ENCODE results near the gene HMOX2. TPM values are rescaled to one million over a fixed set of nuclear protein-coding genes. Genes with fewer than 3 reads are reported as not detected.

HMOX2 gene
- total and polyA plus RNA-seq, 8 donors = 12.8 to 29.6 (median 19.8) TPM

GRCh38 chr16:4512473-4512872 lies 36.3 kb downstream of the HMOX2 start:
- H3K4me1 ChIP-seq = peaks cover 0 to 10% (median 0%) of the 10 kb centered on the region in 3 donors
- no peak for FAIRE-seq
- intact Hi-C loops (cut with DNase I) = loop anchor here in 2 of 3 donors (5.0 to 10.0 kb wide), 3 partner anchors 35 to 72 kb away; no protein-coding TSS in a partner anchor

GRCh38 chr16:4513086-4513860 lies 37.1 kb downstream of the HMOX2 start:
- Histone ChIP-seq H3K27me3 (no peaks in the 10 kb centered on the region), H3K4me1 (peaks cover 0 to 10% (median 0%) of the 10 kb centered on the region in 3 donors), H3K27ac (no peak overlapping the region), H3K9me3 (no peaks in the 10 kb centered on the region), H3K36me3 (peaks cover 3 to 29% (median 9%) of the 10 kb centered on the region in 3 donors), H3K4me3 (no peak overlapping the region)
- no peak for TF ChIP-seq CTCF (IDR thresholded peaks at IDR 0.05)
- intact Hi-C loops (cut with DNase I) = loop anchor here in 2 of 3 donors (5.0 to 10.0 kb wide), 3 partner anchors 34 to 72 kb away; no protein-coding TSS in a partner anchor
- peak in 2 of 6 donors; percentile 44 to 72 for DNase-seq
- 79% methylated on average over 19 of the region's 19 CpGs for WGBS, 2 donors
- peak in 1 of 4 donors; percentile 1 for ATAC-seq
- FAIRE-seq = no peak

More at GRCh38 chr16:4512473-4512872, 36.3 kb downstream of the HMOX2 start:
- Histone ChIP-seq H3K27me3 (no peaks in the 10 kb centered on the region), H3K9me3 (no peaks in the 10 kb centered on the region), H3K36me3 (peaks cover 3 to 37% (median 13%) of the 10 kb centered on the region in 3 donors), H3K27ac (no peak overlapping the region), H3K4me3 (no peak overlapping the region)
- no peak for ATAC-seq
- WGBS, 2 donors = 91 to 93% methylated on average over 10 of the region's 10 CpGs
- no peak for DNase-seq
- no peak for TF ChIP-seq CTCF (IDR thresholded peaks at IDR 0.05)

DNA sequence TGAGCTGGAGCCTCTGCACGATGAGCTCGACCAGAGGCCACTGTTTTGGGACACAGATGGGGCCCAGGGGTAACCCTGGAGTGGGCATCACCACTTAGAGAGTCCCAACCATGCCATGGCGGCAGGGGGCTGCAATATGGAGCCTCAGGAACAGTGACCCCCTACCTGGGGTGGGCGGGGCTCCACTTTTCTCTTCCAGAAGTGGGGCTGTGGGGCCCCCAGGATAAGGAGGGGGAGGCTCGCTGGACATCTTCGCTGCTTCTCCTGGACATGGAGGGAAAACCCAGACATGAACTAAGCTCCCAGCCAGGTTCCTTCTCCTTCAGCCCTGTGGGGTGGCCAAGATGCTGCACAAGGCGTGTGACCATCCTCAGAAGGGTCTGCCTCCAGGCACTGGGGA lies 37.7 kb downstream of the HMOX2 start:
- Histone ChIP-seq H3K27me3 (no peaks in the 10 kb centered on the region), H3K4me1 (peaks cover 0 to 10% (median 0%) of the 10 kb centered on the region in 3 donors), H3K4me3 (no peak overlapping the region), H3K27ac (no peak overlapping the region), H3K36me3 (peaks cover 3 to 25% (median 5%) of the 10 kb centered on the region in 3 donors), H3K9me3 (no peaks in the 10 kb centered on the region)
- intact Hi-C loops (cut with DNase I) = loop anchor here in 2 of 3 donors (5.0 to 10.0 kb wide), 3 partner anchors 33 to 71 kb away; no protein-coding TSS in a partner anchor
- TF ChIP-seq CTCF (IDR thresholded peaks at IDR 0.05) = no peak
- no peak for ATAC-seq
- no peak for FAIRE-seq
- peak in 1 of 6 donors; percentile 17 for DNase-seq
- 93 to 100% methylated on average over 7 of the region's 7 CpGs for WGBS, 2 donors

- DNase-seq (peak in 2 of 6 donors; percentile 16 to 68), FAIRE-seq (no peak), ATAC-seq (no peak)
- intact Hi-C loops (cut with DNase I) = loop anchor here in 2 of 3 donors (5.0 to 10.0 kb wide), 3 partner anchors 33 to 70 kb away; no protein-coding TSS in a partner anchor
- Histone ChIP-seq H3K36me3 (peaks cover 2 to 19% (median 3%) of the 10 kb centered on the region in 3 donors), H3K4me1 (peaks cover 0 to 10% (median 0%) of the 10 kb centered on the region in 3 donors), H3K27me3 (no peaks in the 10 kb centered on the region), H3K27ac (peak overlapping the region in 2 of 4 donors; percentile 28), H3K9me3 (no peaks in the 10 kb centered on the region), H3K4me3 (no peak overlapping the region)
- no peak for TF ChIP-seq CTCF (IDR thresholded peaks at IDR 0.05)
- 46 to 56% methylated on average over 7 of the region's 7 CpGs for WGBS, 2 donors
These were observed 38.4 kb downstream of the HMOX2 start for GRCh38 chr16:4514606-4515005.

All from pancreas (tissue), 10 donors.